Epidermal melanocyte (primary cell): ENCODE results near the gene TNNT2.

Experiments used
- DNase-seq: peaks from one replicate; pipeline ENCODE4 v3.0.0; 2011; ENCODE audit warnings: low spot score; ENCODE audit not compliant: insufficient read length

TNNT2 gene

DNA sequence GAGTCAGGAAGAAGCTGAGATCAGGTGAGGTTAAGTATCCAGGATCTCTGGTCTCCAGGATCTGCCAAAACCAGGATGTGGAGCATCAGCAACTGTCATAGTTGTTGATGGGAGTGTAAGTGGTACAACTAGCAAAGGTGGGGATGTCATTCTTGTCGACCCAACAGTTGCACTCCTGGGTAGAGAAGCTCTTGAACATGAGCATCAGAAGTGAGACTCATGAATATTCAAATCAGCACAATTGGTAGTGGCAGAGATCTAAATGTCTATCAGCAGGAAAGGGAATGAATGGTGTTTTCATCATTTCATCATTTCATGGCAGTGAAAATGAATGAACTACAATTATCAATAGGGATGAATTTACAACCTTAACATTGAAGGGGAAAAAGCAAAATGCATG lies 25.9 kb upstream of the TNNT2 start:
- no peak for DNase-seq

DNA sequence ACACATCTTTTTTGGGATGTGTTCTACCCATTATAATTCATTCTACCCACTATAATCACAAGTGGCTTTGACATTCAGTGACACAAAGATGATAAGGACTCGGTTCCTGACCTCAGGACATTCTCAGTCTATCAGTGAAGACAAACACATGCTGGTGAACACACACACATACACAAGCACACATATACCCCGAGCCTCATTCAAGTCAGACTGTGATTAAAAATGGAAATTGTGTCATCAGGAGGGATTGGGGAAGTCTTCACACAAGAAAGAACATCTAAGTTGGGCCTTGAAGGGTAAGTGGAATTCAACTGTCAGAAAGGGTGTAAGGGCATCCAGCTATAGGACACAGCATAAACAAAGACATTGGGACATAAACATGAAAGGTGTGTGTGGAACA lies 24.2 kb upstream of the TNNT2 start:
- no peak for DNase-seq

DNA sequence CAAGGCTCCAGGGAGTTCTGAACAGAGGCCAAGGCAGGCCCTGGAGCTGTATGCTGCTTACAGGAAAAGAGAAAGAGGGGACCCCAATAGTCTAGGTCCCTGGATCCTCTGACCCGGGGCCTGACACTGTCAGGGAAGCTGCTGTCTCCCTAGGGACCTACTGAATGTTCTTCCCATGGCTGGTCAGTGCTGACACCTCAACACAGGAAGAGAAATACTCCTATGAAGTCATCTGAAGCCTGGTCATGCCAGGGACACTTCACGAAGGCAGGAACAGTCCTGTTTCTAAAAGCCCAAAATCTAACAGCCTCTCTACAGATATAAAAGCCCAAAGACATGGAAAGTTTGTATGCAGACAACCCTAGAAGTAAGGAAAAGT lies 23.4 kb upstream of the TNNT2 start:
- no peak for DNase-seq

DNA sequence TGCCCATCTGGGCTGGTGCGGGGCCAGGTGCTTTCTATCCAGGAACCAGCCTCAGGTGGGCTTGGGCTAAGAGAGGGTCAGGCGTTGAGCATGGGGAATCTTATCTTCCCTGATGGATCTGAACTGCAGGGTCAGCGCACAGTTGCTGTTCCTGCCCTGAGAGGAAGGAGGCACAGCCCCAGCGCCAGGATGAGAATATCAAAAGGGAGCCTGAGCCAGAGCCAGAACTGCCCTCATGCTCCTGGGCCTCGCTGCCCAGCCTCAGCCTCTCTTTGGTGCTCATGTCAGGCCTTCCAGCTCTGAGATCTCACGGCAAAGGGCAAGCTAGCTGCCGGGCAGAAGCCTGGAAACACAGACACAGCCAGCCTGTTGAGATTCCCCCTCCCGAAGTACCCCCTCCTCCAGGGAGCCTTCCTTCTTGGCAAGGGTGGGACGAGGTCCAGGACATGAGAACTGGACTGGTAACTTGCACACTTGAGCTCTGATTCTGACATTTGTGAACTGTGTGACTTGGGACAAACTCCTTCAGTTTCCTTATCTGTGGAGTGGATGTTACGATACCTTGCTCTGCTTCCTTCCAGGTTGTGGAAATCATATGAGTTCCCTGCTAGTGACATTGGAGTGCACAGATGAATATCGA lies 22.9 kb upstream of the TNNT2 start:
- no peak for DNase-seq

GRCh38 chr1:201399352-201400126 lies 22.1 kb upstream of the TNNT2 start:
- no peak for DNase-seq

GRCh38 chr1:201399018-201399351 lies 21.5 kb upstream of the TNNT2 start, which contains the start of gene LAD1:
LAD1 (minus strand) TSS chr1:201399324; CDS start chr1:201399306, 18 bp downstream.
- DNase-seq, result no peak

DNA sequence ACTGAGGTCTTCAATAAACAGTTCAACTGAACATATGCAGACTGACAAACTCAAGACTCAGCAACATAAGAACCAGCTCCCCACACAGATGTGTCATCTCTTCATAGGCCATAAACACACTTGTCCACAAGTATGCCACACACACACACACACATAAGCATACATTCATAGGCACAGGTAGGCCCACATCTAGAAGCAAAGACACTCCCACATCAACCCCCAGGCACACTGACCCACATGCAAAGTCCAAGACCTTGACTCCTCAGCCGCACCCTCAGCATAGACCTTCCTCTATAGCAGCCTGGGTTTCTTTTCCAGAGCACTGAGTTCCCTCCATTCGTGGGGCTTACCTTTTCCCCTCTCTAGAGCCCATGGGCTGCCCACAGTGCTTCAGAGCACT lies 20.2 kb upstream of the TNNT2 start:
- no peak for DNase-seq

DNA sequence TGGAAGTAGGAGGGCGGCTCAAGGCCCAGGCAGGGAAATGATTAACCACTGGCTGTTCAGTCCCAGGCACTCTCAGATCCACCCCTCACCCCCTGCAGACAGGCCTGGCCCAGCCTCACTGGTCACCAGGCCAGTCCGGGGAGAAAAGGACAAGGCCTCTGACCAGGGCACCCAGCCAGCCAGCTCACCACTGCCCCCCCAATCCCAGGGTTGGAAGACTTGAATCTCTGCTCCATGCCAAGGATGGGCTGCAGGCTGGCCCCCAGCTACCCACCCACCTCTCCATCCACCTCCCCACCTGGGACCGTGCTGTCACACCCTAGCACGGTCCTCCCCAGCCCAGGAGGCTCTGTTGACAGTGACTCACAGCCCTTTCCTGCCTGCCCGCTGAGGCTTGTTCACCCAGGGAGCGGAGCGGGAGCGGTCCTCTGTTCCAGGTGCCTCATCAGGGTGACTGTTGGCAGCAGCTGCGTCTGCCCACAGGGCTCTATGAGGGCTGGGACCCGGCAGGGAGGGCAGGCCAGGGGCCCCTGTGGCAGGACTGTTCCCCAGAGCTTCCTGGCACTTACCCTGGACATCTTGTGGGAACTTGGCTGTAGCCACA lies 19.5 kb upstream of the TNNT2 start:
- no peak for DNase-seq

DNA sequence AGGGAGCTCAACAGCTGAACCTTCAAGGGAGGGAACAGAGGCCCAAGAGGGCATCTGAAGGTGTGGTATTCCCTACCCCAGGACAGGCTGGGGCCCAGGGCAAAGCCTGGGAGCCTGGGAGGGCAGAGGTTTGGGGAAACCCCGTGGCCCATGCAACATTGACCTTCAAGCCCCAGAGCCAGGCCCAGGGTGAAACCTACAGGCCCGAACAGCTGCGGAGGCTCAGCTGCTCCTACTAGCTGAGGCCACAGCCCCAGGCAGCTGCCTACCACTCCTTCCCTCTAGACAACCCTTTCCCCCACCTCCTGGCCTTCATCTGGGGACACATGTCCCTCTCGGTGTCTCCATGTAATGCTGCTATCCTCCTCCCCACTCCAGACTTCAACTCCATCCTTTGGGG lies 18.5 kb upstream of the TNNT2 start:
- no peak for DNase-seq

GRCh38 chr1:201394591-201394990 lies 17.1 kb upstream of the TNNT2 start:
- DNase-seq, result no peak

DNA sequence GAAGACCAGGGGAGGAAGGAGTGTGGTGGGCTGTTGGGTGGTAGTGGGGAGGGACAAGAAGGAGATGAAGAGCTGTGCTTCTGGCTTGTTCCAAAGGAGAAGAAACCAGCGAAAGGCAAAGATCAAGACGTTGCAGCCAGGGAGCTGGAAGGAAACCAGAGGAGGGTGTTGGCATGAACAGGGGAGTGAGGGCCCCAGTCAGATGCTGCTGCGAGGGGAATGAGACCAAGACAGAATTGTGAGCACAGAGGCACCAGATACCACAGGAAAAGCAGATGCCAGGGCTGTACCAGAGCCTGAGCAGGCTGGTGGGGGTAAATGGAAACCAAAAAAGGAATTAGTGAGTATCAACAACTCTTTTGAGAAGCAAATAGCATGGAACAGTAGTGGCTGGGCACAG lies 15.6 kb upstream of the TNNT2 start:
- no peak for DNase-seq

- DNase-seq, result no peak
Observed at GRCh38 chr1:201391651-201392511, 14.4 kb upstream of the TNNT2 start.

DNA sequence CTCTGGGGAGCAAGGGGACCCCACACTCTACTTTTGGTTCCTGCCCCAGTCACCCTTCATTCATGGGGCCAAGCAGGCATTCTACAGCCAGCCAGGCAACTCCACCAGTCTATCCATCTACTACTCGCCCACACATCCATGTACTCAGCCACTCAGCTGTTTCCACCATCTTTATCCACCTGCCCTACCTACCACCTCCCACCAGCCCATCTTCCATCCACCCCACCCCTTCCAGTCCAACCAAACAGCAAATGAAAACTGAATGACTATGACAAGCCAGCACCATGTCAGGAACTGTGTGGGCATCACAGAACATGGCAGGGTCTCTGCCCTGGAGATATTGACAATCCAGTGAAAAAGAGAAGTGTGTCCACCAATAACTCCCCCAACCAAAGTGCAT lies 13.7 kb upstream of the TNNT2 start:
- DNase-seq, result no peak

GRCh38 chr1:201389051-201389450 lies 11.6 kb upstream of the TNNT2 start:
- DNase-seq, result no peak

GRCh38 chr1:201386208-201386607 lies 8.7 kb upstream of the TNNT2 start:
- DNase-seq, result no peak

DNA sequence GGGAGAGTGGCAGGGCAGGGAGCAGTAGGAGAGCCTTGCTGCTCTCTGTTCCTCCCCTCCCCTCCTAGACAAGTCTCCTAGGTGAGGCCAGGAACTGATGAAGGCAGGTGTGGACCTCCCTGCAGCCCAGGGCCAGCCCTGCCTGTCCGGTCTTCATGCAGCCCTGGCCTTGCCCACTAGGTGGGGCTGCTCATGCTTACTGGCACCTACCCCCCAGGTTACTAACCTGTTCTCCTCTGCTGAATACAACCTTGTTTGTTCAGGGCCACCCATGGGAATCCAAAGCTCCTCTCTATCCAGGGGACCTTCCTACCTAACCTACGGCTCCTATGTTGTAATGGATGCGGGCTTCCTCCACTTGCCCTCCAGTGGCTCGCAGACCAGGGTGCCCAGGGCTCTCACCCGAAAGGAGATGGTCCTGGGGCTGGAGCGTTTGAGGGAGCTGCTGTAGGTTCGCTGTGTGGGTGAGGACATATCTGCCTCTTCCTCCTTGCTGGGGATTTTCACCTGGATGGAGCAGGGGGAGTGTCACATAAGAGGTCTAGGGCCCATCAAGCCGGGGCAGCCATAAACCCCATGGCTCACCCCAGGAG lies 7.9 kb upstream of the TNNT2 start:
- DNase-seq, result no peak

DNA sequence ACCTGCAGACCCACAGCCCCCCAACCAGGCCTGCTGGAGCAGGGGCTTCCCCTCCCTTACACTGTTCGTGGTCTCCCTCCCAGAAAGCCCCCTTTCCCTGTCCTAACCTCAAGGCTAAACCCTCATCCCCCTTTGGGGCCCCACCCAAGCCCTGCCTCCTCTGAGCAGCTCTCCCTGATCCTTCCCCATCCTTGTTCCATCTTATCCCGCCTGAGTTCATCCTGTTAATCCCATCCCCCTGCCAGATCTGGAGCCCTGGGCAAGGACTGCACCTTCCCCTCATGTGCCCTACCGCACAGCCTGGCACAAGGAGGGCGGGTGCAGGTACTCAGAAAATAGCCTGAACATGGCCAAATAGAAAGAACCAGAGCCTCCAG lies 6.9 kb upstream of the TNNT2 start:
- no peak for DNase-seq

DNA sequence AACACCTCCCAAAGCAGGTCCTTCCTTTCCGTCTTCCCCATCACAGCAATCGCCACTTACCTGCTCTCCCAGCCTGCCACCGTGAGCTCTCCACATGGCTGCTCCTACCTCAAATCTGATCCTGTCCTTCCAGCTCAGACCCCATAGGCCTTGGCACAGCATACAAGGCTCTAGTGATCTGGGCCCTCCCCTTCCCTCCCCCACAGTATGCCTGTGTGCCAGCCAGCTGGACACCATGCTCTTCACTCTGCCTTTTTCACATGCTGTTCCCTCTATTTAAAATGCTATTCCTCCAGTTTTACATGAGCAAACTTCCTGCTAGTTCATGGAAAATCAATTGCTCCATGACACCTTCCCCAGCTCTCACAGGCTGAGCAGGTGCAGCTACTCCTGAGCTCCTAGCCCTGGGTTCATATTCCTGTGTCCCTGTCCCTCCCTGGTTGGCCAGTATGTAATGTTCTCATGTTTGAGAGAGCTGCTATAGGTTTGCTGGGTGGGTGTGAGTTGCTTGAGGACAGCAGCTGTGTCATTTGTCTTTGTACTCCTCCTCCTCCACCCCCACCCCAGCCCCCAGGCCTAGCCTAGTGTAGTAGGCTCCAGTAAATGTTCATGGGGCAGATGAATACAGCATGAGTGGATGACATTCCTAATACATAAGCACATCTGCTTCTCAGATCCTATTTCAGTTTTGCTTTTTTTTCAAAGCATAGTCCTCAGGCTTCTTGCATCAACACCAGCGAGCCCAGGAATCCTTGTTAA lies 6.3 kb upstream of the TNNT2 start:
- DNase-seq, result peak; percentile 75

DNA sequence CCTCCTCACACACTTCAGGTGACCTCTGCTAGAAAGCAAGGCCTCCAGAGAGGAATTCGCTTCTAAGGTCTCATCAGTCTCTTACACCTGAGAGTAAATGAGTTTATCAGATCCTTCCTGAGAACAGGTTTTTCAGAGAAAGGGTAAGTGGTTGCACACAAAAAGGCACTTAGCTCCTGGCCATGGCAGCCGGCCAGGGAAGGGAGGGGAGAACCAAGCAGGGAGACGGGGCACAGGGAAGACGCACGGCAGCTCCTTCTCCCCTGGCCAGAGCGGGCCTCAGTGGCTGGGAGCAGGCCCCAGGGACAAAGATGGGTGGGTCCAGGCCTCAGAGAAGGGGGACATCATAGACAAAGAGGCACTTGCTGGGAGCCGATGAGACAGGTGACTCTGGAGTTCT lies 3.6 kb upstream of the TNNT2 start:
- DNase-seq, result no peak

- DNase-seq, result no peak
Observed at GRCh38 chr1:201379733-201380242, 2.3 kb upstream of the TNNT2 start.

DNA sequence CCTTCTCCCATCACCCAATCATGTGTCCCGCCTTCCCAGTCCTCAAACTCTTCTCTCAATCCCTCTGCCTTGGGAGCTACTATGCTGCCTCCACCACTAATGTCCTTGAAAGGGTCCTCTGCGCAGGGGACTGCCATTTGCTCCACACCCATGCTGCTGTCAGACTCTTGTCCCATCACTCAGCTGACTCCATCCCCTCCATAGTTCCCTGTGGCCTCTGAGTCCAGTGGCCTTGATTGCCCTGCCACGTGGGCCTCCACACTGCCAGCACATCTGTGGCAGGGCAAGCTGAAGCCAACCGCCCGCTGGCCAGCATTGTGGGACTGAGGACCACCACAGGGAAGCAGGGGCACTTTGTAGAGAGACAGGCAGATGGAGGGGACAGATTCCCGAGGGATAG lies 1.3 kb upstream of the TNNT2 start:
- DNase-seq, result no peak
